Embryonic facial prominence (tissue), 1 donor: ENCODE results near the gene TMEM164.
"Not testable (repeated sequence)": the region's sequence is repeated elsewhere in the genome, so short reads cannot be mapped to it uniquely, and the experiment has no call there.

Source experiments
- DNase-seq: peaks from one replicate; pipeline ENCODE4 v3.0.0-alpha.2; 2016; ENCODE audit errors: extremely low spot score

TMEM164 gene

GRCh38 chrX:110002300-110003166 is at the start of gene TMEM164:
Gene TMEM164, plus strand, starts transcription at chrX:110003114. Its CDS starts 661 bp downstream, at chrX:110003775.
- DNase-seq, result peak; percentile 62

- DNase-seq, result no peak
These were observed 48.6 kb upstream of the TMEM164 start for GRCh38 chrX:109954333-109954732.

- DNase-seq, result no peak
These were observed 48.0 kb upstream of the TMEM164 start for GRCh38 chrX:109954955-109955354.

GRCh38 chrX:109958266-109958665 is 44.6 kb upstream of the TMEM164 start:
- no peak for DNase-seq

GRCh38 chrX:109959356-109959871 is 43.5 kb upstream of the TMEM164 start:
- DNase-seq, result no peak

GRCh38 chrX:109964390-109964789 is 38.5 kb upstream of the TMEM164 start:
- DNase-seq, result no peak

- no peak for DNase-seq
These were observed 36.7 kb upstream of the TMEM164 start for GRCh38 chrX:109966246-109966645.

GRCh38 chrX:109967156-109967555 is 35.8 kb upstream of the TMEM164 start:
- no peak for DNase-seq

GRCh38 chrX:109970841-109971240 is 32.1 kb upstream of the TMEM164 start:
- not testable (repeated sequence) for DNase-seq

GRCh38 chrX:109974906-109975655 is 27.8 kb upstream of the TMEM164 start:
- DNase-seq, result no peak

GRCh38 chrX:109985210-109985609 is 17.7 kb upstream of the TMEM164 start:
- not testable (repeated sequence) for DNase-seq

- no peak for DNase-seq
These were observed 15.0 kb upstream of the TMEM164 start for GRCh38 chrX:109987884-109988283.

GRCh38 chrX:109990582-109991276 is 12.2 kb upstream of the TMEM164 start:
- DNase-seq, result no peak

GRCh38 chrX:109992203-109992602 is 10.7 kb upstream of the TMEM164 start:
- DNase-seq, result no peak

GRCh38 chrX:109995155-109995554 is 7.8 kb upstream of the TMEM164 start:
- no peak for DNase-seq

- DNase-seq, result no peak
These were observed 5.0 kb upstream of the TMEM164 start for GRCh38 chrX:109997786-109998452.

- no peak for DNase-seq
These were observed 2.9 kb upstream of the TMEM164 start for GRCh38 chrX:110000000-110000399.

GRCh38 chrX:110000847-110001713 is 1.8 kb upstream of the TMEM164 start:
- no peak for DNase-seq

- DNase-seq, result no peak
These were observed 1.1 kb upstream of the TMEM164 start for GRCh38 chrX:110001740-110002299.
